ENCODE data around the gene APMAP. TPM values are rescaled to one million over a fixed set of nuclear protein-coding genes. Genes with fewer than 3 reads are reported as not detected.

The APMAP gene
- total and polyA plus RNA-seq, 2 experiments from 2014 or later: 110 to 123 TPM

- Histone ChIP-seq H3K27ac (no peak overlapping the region), H3K27me3 (no peaks in the 10 kb centered on the region), H3K9me3 (ENCODE audit: low read depth) (no peaks in the 10 kb centered on the region), H3K79me2 (no peaks in the 10 kb centered on the region), H3K9me2 (replicated peaks; ENCODE audit: insufficient read depth) (no peaks in the 10 kb centered on the region), H3K4me1 (ENCODE audit: insufficient read depth) (peaks cover 2% of the 10 kb centered on the region), H3K4me2 (no peak overlapping the region), H3K4me3 (no peak overlapping the region), H2AFZ (no peak overlapping the region), H3K36me3 (replicated peaks; ENCODE audit: insufficient read depth, low read depth) (no peaks in the 10 kb centered on the region), H4K20me1 (ENCODE audit: insufficient read depth, poor library complexity, severe bottlenecking) (no peaks in the 10 kb centered on the region)
- TF ChIP-seq EZH2phosphoT487 (IDR thresholded peaks at IDR 0.05; ENCODE audit: low read depth, severe bottlenecking, unreplicated experiment) (no peak), EZH2 (IDR thresholded peaks at IDR 0.05; ENCODE audit: borderline replicate concordance) (no peak)
- TF ChIP-seq, protein P1, sequence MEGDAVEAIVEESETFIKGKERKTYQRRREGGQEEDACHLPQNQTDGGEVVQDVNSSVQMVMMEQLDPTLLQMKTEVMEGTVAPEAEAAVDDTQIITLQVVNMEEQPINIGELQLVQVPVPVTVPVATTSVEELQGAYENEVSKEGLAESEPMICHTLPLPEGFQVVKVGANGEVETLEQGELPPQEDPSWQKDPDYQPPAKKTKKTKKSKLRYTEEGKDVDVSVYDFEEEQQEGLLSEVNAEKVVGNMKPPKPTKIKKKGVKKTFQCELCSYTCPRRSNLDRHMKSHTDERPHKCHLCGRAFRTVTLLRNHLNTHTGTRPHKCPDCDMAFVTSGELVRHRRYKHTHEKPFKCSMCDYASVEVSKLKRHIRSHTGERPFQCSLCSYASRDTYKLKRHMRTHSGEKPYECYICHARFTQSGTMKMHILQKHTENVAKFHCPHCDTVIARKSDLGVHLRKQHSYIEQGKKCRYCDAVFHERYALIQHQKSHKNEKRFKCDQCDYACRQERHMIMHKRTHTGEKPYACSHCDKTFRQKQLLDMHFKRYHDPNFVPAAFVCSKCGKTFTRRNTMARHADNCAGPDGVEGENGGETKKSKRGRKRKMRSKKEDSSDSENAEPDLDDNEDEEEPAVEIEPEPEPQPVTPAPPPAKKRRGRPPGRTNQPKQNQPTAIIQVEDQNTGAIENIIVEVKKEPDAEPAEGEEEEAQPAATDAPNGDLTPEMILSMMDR (IDR thresholded peaks at IDR 0.05; ENCODE audit: poor library complexity): no peak
- no peak for DNase-seq (ENCODE audit: low spot score)
- 95% methylated on average over 12 of the region's 12 CpGs for WGBS (ENCODE audit: low lambda C conversion rate, missing lambda C conversion rate)
Observed at GRCh38 chr20:25011831-25012241, 19.3 kb upstream of the APMAP start.

DNA sequence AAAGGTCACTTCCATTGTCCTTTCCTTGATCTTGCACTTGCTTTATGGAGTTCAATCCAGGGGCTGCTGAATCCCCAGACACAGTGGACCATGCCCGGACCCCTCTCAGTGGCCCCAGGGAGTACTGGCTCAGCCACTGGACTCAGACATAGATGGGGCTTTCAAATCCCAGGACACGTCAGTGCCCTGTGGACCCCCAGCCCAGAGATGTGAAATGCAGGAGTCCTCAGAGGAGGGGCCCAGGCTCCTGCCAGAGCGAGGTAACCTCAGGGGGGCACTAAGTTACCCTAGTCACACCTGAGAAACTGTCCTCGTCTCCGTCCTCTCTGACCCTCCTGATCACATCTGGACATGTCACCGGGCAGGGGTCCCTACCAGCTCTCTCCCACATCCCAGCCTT is 18.7 kb upstream of the APMAP start:
- no peak overlapping the region for H3K27ac ChIP-seq
- WGBS (ENCODE audit: low lambda C conversion rate, missing lambda C conversion rate): 89% methylated on average over 6 of the region's 6 CpGs

GRCh38 chr20:25009218-25010145 is 16.9 kb upstream of the APMAP start:
- Histone ChIP-seq H3K27me3 (no peaks in the 10 kb centered on the region), H3K36me3 (replicated peaks; ENCODE audit: insufficient read depth, low read depth) (no peaks in the 10 kb centered on the region), H3K4me3 (no peak overlapping the region), H3K4me1 (ENCODE audit: insufficient read depth) (no peaks in the 10 kb centered on the region), H3K79me2 (no peaks in the 10 kb centered on the region), H2AFZ (no peak overlapping the region), H3K9me3 (ENCODE audit: low read depth) (no peaks in the 10 kb centered on the region), H3K9me2 (replicated peaks; ENCODE audit: insufficient read depth) (no peaks in the 10 kb centered on the region), H3K27ac (no peak overlapping the region), H4K20me1 (ENCODE audit: insufficient read depth, poor library complexity, severe bottlenecking) (no peaks in the 10 kb centered on the region), H3K4me2 (no peak overlapping the region)
- no peak for DNase-seq (ENCODE audit: low spot score)
- WGBS (ENCODE audit: low lambda C conversion rate, missing lambda C conversion rate): 83% methylated on average over 10 of the region's 10 CpGs
- no peak for TF ChIP-seq EZH2 (IDR thresholded peaks at IDR 0.05; ENCODE audit: borderline replicate concordance)
- TF ChIP-seq EZH2phosphoT487 (IDR thresholded peaks at IDR 0.05; ENCODE audit: low read depth, severe bottlenecking, unreplicated experiment): no peak
- TF ChIP-seq, protein P1 (IDR thresholded peaks at IDR 0.05; ENCODE audit: poor library complexity): no peak

More for the DNA sequence above, 18.7 kb upstream of the APMAP start:
- Histone ChIP-seq H3K4me3 (no peak overlapping the region), H3K9me3 (ENCODE audit: low read depth) (no peaks in the 10 kb centered on the region), H3K79me2 (no peaks in the 10 kb centered on the region), H2AFZ (no peak overlapping the region), H3K27me3 (no peaks in the 10 kb centered on the region), H3K9me2 (replicated peaks; ENCODE audit: insufficient read depth) (no peaks in the 10 kb centered on the region), H3K4me1 (ENCODE audit: insufficient read depth) (no peaks in the 10 kb centered on the region), H4K20me1 (ENCODE audit: insufficient read depth, poor library complexity, severe bottlenecking) (no peaks in the 10 kb centered on the region), H3K36me3 (replicated peaks; ENCODE audit: insufficient read depth, low read depth) (no peaks in the 10 kb centered on the region), H3K4me2 (no peak overlapping the region)
- DNase-seq (ENCODE audit: low spot score): no peak
- TF ChIP-seq, protein P1 (IDR thresholded peaks at IDR 0.05; ENCODE audit: poor library complexity): no peak
- no peak for TF ChIP-seq EZH2phosphoT487 (IDR thresholded peaks at IDR 0.05; ENCODE audit: low read depth, severe bottlenecking, unreplicated experiment)
